Esophagus squamous epithelium (tissue), 4 donors: ENCODE measurements around the gene RERE.

Source experiments
- CTCF ChIP-seq, 6 experiments: fragments of 450-650 bp in 4 of 6; fragments of 200-600 bp in 2 of 6; sonication (generic) in 2 of 6; IDR thresholded peaks; one replicate each; pipeline ENCODE4 v1.5.1; 2016 to 2019; ENCODE audit warnings: antibody characterized with exemption in 6 of 6, mild to moderate bottlenecking in 4 of 6, moderate library complexity in 4 of 6
- POLR2A ChIP-seq, 4 donors: fragments of 450-650 bp; IDR thresholded peaks; one replicate each; pipeline ENCODE4 v1.6.1; 2017; ENCODE audit warnings: antibody characterized with exemption in 4 of 4, mild to moderate bottlenecking in 4 of 4, moderate library complexity in 3 of 4

GRCh38 chr1:8841395-8841794 is 24.0 kb upstream of the RERE start:
- TF ChIP-seq POLR2A (IDR thresholded peaks at IDR 0.05) (no peak), CTCF (IDR thresholded peaks at IDR 0.05) (no peak)
